Adrenal gland (tissue), 12 donors: ENCODE results near the gene EFCAB12. TPM values are rescaled to one million over a fixed set of nuclear protein-coding genes. Genes with fewer than 3 reads are reported as not detected.

Source experiments
- DNase-seq, 7 donors: peaks; one replicate each; pipeline ENCODE4 v3.0.0-alpha.2; 2019 to 2020
- H3K27ac ChIP-seq, 5 donors: fragments of 200-600 bp; sonication (generic) in 4 of 5; 1 replicate in 3 of 5; 2 replicates in 2 of 5; pipeline versions ENCODE4 v1.5.1 to v1.8.0; 2016 to 2020; ENCODE audit warnings: mild to moderate bottlenecking in 1 of 5
- H3K27me3 ChIP-seq: fragments of 200-600 bp; 2 replicates; pipeline ENCODE4 v1.8.0; 2021
- H3K36me3 ChIP-seq, 2 donors: fragments of 200-600 bp; replicated peaks in 1 of 2; 1 replicate in 1 of 2; 2 replicates in 1 of 2; pipeline versions ENCODE4 v1.5.1 to v1.8.0; 2018 to 2022
- H3K4me1 ChIP-seq, 2 donors: fragments of 200-600 bp; replicated peaks in 1 of 2; 1 replicate in 1 of 2; 2 replicates in 1 of 2; pipeline versions ENCODE4 v1.5.1 to v1.8.0; 2018 to 2021
- H3K4me3 ChIP-seq, 4 donors: fragments of 200-600 bp; sonication (generic) in 3 of 4; one replicate each; pipeline ENCODE4 v1.5.1; 2016 to 2018
- H3K9me3 ChIP-seq, 3 donors: fragments of 200-600 bp; sonication (generic) in 1 of 3; replicated peaks in 1 of 3; 1 replicate in 2 of 3; 2 replicates in 1 of 3; pipeline versions ENCODE4 v1.5.1 to v1.8.0; 2016 to 2021
- CTCF ChIP-seq, 6 experiments: fragments of 450-650 bp in 4 of 6; fragments of 200-600 bp in 2 of 6; sonication (generic) in 1 of 6; IDR thresholded peaks; 1 replicate in 5 of 6; 2 replicates in 1 of 6; pipeline versions ENCODE4 v1.5.1 to v1.8.0; 2016 to 2021; ENCODE audit warnings: antibody characterized with exemption in 6 of 6, mild to moderate bottlenecking in 2 of 6, moderate library complexity in 1 of 6
- POLR2A ChIP-seq, 2 donors: fragments of 450-650 bp; IDR thresholded peaks; one replicate each; pipeline ENCODE4 v1.6.1; 2017; ENCODE audit warnings: antibody characterized with exemption in 2 of 2, mild to moderate bottlenecking in 2 of 2, moderate library complexity in 1 of 2
- WGBS, 4 donors: extraction: QIAGEN DNeasy Blood & Tissue Kit in 2 of 4; methylation state at CpG; one replicate each; pipeline versions ENCODE4 v1.1.5 to v1.1.7; 2013 to 2017; 5-methylcytosine and 5-hydroxymethylcytosine counted together
- intact Hi-C, 2 donors: fragments of 100-400 bp; cut with DNase I; formaldehyde crosslinking; loops; one replicate each; pipeline versions ENCODE4 v1.14.1 to v1.15.0; 2022 to 2023
- polyA plus RNA-seq, 3 donors: library from polyadenylated mRNA; stranded (reverse); fragments of 200-250 nt in 2 of 3; fragments of 350-450 nt in 1 of 3; fragmentation: Illumina TruSeq in 1 of 3; extraction: RNeasy Lipid Tissue Mini Kit (QIAGEN cat#74804) in 1 of 3; gene quantifications; one replicate each; pipeline ENCODE4 v1.2.3, GENCODE V29; 2013 to 2014
- total RNA-seq, 9 donors: library from RNA; depleted of rRNA in 4 of 9; stranded (reverse); fragments of >200 nt in 4 of 9; fragments of 120-200 nt in 1 of 9; fragmentation: NEBNext Ultra II Directional in 1 of 9; extraction: Animal tissue kit (Norgen Biotek cat#: 25700) in 1 of 9; gene quantifications; one replicate each; pipeline versions ENCODE4 v1.1.0 to v1.2.4, GENCODE V29; 2013 to 2023
- donor health status: healthy with polysubstance abuse.
- donor health status: Bipolar disorder and iron deficiency.
- donor health status: DM: yes; HTN: yes; CAD: no.
- donor health status: DM: no; HTN: no; CAD: no.
- donor health status: DM: no; HTN: no; CAD: no.
- donor health status: DM: yes; HTN: yes; CAD: no.

Gene EFCAB12
- total and polyA plus RNA-seq, 12 donors = 0.17 to 3.9 (median 0.41) TPM; not detected in 1

- intact Hi-C loops = no loop called here
- Histone ChIP-seq H3K4me3 (no peak overlapping the region), H3K27me3 (no peaks in the 10 kb centered on the region), H3K36me3 (no peaks in the 10 kb centered on the region), H3K27ac (peak overlapping the region in 2 of 5 donors; percentile 13 to 59), H3K4me1 (peaks cover 4 to 15% of the 10 kb centered on the region in 2 donors), H3K9me3 (no peaks in the 10 kb centered on the region)
- TF ChIP-seq POLR2A (IDR thresholded peaks at IDR 0.05) (no peak), CTCF (IDR thresholded peaks at IDR 0.05) (no peak)
- peak in 2 of 7 donors; percentile 29 to 45 for DNase-seq
- WGBS, 4 donors = 79 to 89% (median 82%) methylated on average over 14 of the region's 14 CpGs
These were observed 10.1 kb downstream of the EFCAB12 start for GRCh38 chr3:129418041-129418973.

GRCh38 chr3:129417326-129417725, 11.1 kb downstream of the EFCAB12 start:
- DNase-seq = peak in 2 of 7 donors; percentile 31 to 39
- Histone ChIP-seq H3K9me3 (no peaks in the 10 kb centered on the region), H3K36me3 (no peaks in the 10 kb centered on the region), H3K4me3 (no peak overlapping the region), H3K27me3 (no peaks in the 10 kb centered on the region), H3K27ac (peak overlapping the region in 1 of 5 donors; percentile 59), H3K4me1 (peaks cover 8 to 18% of the 10 kb centered on the region in 2 donors)
- WGBS, 4 donors = 27 to 40% (median 32%) methylated on average over 1 of the region's 1 CpG
- TF ChIP-seq CTCF (IDR thresholded peaks at IDR 0.05) = no peak
- intact Hi-C loops = no loop called here

- Histone ChIP-seq H3K4me3 (no peak overlapping the region), H3K4me1 (peaks cover 8 to 18% of the 10 kb centered on the region in 2 donors), H3K9me3 (no peaks in the 10 kb centered on the region), H3K27ac (no peak overlapping the region), H3K36me3 (no peaks in the 10 kb centered on the region), H3K27me3 (no peaks in the 10 kb centered on the region)
- WGBS, 4 donors = 88 to 97% (median 90%) methylated on average over 4 of the region's 4 CpGs
- DNase-seq = peak in 1 of 7 donors; percentile 13
- intact Hi-C loops = no loop called here
- TF ChIP-seq CTCF (IDR thresholded peaks at IDR 0.05) (no peak), POLR2A (IDR thresholded peaks at IDR 0.05) (no peak)
These were observed 12.0 kb downstream of the EFCAB12 start for GRCh38 chr3:129416415-129416814.

- Histone ChIP-seq H3K4me1 (peaks cover 8 to 18% of the 10 kb centered on the region in 2 donors), H3K27ac (no peak overlapping the region), H3K36me3 (no peaks in the 10 kb centered on the region), H3K9me3 (no peaks in the 10 kb centered on the region), H3K27me3 (no peaks in the 10 kb centered on the region), H3K4me3 (no peak overlapping the region)
- peak in 1 of 7 donors; percentile 16 for DNase-seq
- WGBS, 4 donors = 84 to 91% (median 86%) methylated on average over 6 of the region's 6 CpGs
- intact Hi-C loops = no loop called here
- TF ChIP-seq CTCF (IDR thresholded peaks at IDR 0.05) = no peak
- no peak for TF ChIP-seq POLR2A (IDR thresholded peaks at IDR 0.05)
These were observed 12.6 kb downstream of the EFCAB12 start for GRCh38 chr3:129415830-129416229.
